SK-N-MC (cell line): Measurements from ENCODE around the gene NECAB3.

Experiments
- EZH2 ChIP-seq: fragments of 200-600 bp; sonication (generic); IDR thresholded peaks from one replicate; pipeline ENCODE4 v1.6.1; 2017; ENCODE audit warnings: antibody characterized with exemption
- FOXP2 ChIP-seq: optimal IDR thresholded peaks from 2 replicates; pipeline ENCODE3; 2011; ENCODE audit warnings: mild to moderate bottlenecking, moderate library complexity; ENCODE audit not compliant: insufficient read depth; ENCODE audit errors: extremely low read length, control extremely low read depth

- no peak for TF ChIP-seq EZH2
- TF ChIP-seq FOXP2 = no peak
These were observed 64.7 kb downstream of the NECAB3 start for GRCh38 chr20:33609504-33609903.
